MM.1S (cell line): ENCODE results near the gene SSBP3.

Experiments used
- DNase-seq: peaks from one replicate; pipeline ENCODE4 v3.0.0-alpha.2; 2015
- H2AFZ ChIP-seq: fragments of 300-600 bp; sonication (generic); 2 replicates; pipeline ENCODE4 v1.6.0; 2016; ENCODE audit warnings: antibody characterized with exemption, low read length
- H3F3A ChIP-seq: fragments of 300-600 bp; sonication (generic); 2 replicates; pipeline ENCODE4 v1.6.1; 2016; ENCODE audit warnings: mild to moderate bottlenecking, antibody characterized with exemption, low read length, moderate library complexity, mixed read lengths; ENCODE audit not compliant: insufficient read depth
- H3K27ac ChIP-seq: fragments of 300-600 bp; sonication (generic); 2 replicates; pipeline ENCODE4 v1.5.1; 2016; ENCODE audit warnings: mild to moderate bottlenecking, low read length
- H3K27me3 ChIP-seq: fragments of 300-600 bp; sonication (generic); replicated peaks from 2 replicates; pipeline ENCODE4 v1.6.0; 2016; ENCODE audit warnings: low read length; ENCODE audit not compliant: insufficient read depth
- H3K36me3 ChIP-seq: fragments of 300-600 bp; sonication (generic); replicated peaks from 2 replicates; pipeline ENCODE4 v1.6.1; 2016; ENCODE audit warnings: mild to moderate bottlenecking, low read length, mixed read lengths; ENCODE audit not compliant: insufficient read depth
- H3K4me1 ChIP-seq: fragments of 300-600 bp; sonication (generic); 2 replicates; pipeline ENCODE4 v1.6.1; 2016; ENCODE audit warnings: low read length, mixed read lengths
- H3K4me2 ChIP-seq: fragments of 300-600 bp; sonication (generic); 2 replicates; pipeline ENCODE4 v1.6.0; 2016; ENCODE audit warnings: low read depth, low read length
- H3K4me3 ChIP-seq: fragments of 300-600 bp; sonication (generic); 2 replicates; pipeline ENCODE4 v1.5.1; 2016; ENCODE audit warnings: low read length, mixed read lengths
- H3K79me2 ChIP-seq: fragments of 300-600 bp; sonication (generic); 2 replicates; pipeline ENCODE4 v1.6.1; 2016; ENCODE audit warnings: mixed run types, low read length, mixed read lengths
- H3K9ac ChIP-seq: fragments of 300-600 bp; sonication (generic); 2 replicates; pipeline ENCODE4 v1.6.1; 2016; ENCODE audit warnings: low read length, mixed read lengths
- H3K9me2 ChIP-seq: fragments of 300-600 bp; sonication (generic); replicated peaks from 2 replicates; pipeline ENCODE4 v1.6.1; 2016; ENCODE audit warnings: mild to moderate bottlenecking, low read length, mixed read lengths; ENCODE audit not compliant: insufficient read depth
- H3K9me3 ChIP-seq: fragments of 300-600 bp; sonication (generic); replicated peaks from 2 replicates; pipeline ENCODE4 v1.6.1; 2016; ENCODE audit warnings: mild to moderate bottlenecking, low read length, mixed read lengths; ENCODE audit not compliant: insufficient read depth
- H4K20me1 ChIP-seq: fragments of 300-600 bp; sonication (generic); 2 replicates; pipeline ENCODE4 v1.6.1; 2016; ENCODE audit warnings: mild to moderate bottlenecking, low read length, moderate library complexity, mixed read lengths; ENCODE audit not compliant: insufficient read depth
- EZH2 ChIP-seq: fragments of 300-600 bp; sonication (generic); optimal IDR thresholded peaks from 2 replicates; pipeline ENCODE3; 2017; ENCODE audit warnings: low read depth, mild to moderate bottlenecking, antibody characterized with exemption, low read length, mixed read lengths
- EZH2phosphoT487 ChIP-seq: fragments of 300-600 bp; sonication (generic); IDR thresholded peaks from 2 replicates; pipeline ENCODE4 v1.6.1; 2018; ENCODE audit warnings: antibody characterized with exemption, low read length
- TF ChIP-seq, protein P1 (sequence below): fragments of 300-600 bp; sonication (generic); IDR thresholded peaks from 2 replicates; pipeline ENCODE4 v1.5.1; 2016; ENCODE audit warnings: antibody characterized with exemption, low read length, mixed read lengths

Gene SSBP3

DNA sequence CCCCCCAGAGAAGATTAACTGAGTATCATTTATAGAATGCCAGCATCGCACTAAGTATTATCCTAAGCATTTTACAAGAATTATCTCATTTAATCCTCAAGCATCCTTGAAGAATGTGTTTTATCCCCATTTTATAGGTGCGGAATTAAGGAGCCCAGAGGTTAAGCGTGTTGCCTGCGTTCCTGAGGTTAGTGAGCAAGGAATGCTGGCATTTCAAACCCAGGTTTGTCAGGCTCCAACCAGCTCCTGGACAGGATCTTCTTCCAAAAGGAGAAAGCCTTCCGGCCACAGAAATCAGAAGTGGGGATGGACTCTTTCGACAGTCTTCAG lies 82.3 kb downstream of the SSBP3 start:
- no peak overlapping the region for H3K27ac ChIP-seq
- peaks cover 43% of the 10 kb centered on the region for H3K79me2 ChIP-seq
- no peak overlapping the region for H3K4me2 ChIP-seq

DNA sequence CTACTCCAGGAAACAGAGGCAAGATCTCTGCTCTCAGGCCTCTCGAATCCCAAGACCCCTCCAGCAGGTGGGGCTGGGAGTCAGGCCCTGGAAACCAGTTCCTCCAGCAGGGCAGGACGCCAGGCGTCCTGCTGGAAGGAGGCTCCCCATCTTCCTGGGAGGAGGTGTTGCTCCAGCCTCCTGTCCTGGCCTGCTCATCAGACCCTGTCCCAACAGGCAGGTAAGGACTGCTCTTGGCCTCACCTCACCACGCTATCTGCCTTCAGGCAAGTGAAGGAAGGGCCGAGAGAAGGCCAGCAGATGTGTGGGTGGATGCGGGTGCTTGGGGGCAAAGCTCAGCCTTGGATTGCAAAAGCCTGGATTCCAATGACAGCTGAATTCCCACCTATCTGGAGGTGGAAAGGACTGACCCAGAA lies 82.9 kb downstream of the SSBP3 start:
- no peak overlapping the region for H3K9ac ChIP-seq
- H3K4me1 ChIP-seq, result no peaks in the 10 kb centered on the region
- H3K27me3 ChIP-seq, result no peaks in the 10 kb centered on the region
- 0 out of 2 replicates have a peak, but pooled peaks cover 3% of the 10 kb centered on the region for H4K20me1 ChIP-seq
- H3K4me3 ChIP-seq, result no peak overlapping the region
- H3K79me2 ChIP-seq, result peaks cover 44% of the 10 kb centered on the region
- no peaks in the 10 kb centered on the region for H3K9me3 ChIP-seq
- no peak for DNase-seq
- TF ChIP-seq, protein P1, sequence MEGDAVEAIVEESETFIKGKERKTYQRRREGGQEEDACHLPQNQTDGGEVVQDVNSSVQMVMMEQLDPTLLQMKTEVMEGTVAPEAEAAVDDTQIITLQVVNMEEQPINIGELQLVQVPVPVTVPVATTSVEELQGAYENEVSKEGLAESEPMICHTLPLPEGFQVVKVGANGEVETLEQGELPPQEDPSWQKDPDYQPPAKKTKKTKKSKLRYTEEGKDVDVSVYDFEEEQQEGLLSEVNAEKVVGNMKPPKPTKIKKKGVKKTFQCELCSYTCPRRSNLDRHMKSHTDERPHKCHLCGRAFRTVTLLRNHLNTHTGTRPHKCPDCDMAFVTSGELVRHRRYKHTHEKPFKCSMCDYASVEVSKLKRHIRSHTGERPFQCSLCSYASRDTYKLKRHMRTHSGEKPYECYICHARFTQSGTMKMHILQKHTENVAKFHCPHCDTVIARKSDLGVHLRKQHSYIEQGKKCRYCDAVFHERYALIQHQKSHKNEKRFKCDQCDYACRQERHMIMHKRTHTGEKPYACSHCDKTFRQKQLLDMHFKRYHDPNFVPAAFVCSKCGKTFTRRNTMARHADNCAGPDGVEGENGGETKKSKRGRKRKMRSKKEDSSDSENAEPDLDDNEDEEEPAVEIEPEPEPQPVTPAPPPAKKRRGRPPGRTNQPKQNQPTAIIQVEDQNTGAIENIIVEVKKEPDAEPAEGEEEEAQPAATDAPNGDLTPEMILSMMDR, result no peak
- no peak for TF ChIP-seq EZH2phosphoT487
- TF ChIP-seq EZH2, result no peak
- H3F3A ChIP-seq, result no peaks in the 10 kb centered on the region
- no peak overlapping the region for H3K27ac ChIP-seq
- no peaks in the 10 kb centered on the region for H3K9me2 ChIP-seq
- H3K4me2 ChIP-seq, result no peak overlapping the region
- H2AFZ ChIP-seq, result no peak overlapping the region
- H3K36me3 ChIP-seq, result no peaks in the 10 kb centered on the region

More for the DNA sequence above, 82.3 kb downstream of the SSBP3 start:
- Histone ChIP-seq H4K20me1 (0 out of 2 replicates have a peak, but pooled peaks cover 3% of the 10 kb centered on the region), H3F3A (no peaks in the 10 kb centered on the region), H3K9me2 (no peaks in the 10 kb centered on the region), H3K9me3 (no peaks in the 10 kb centered on the region), H3K4me3 (no peak overlapping the region), H3K9ac (no peak overlapping the region), H3K4me1 (no peaks in the 10 kb centered on the region), H2AFZ (no peak overlapping the region), H3K27me3 (no peaks in the 10 kb centered on the region), H3K36me3 (no peaks in the 10 kb centered on the region)
- TF ChIP-seq, protein P1, result no peak
- TF ChIP-seq EZH2 (no peak), EZH2phosphoT487 (no peak)
- DNase-seq, result no peak

DNA sequence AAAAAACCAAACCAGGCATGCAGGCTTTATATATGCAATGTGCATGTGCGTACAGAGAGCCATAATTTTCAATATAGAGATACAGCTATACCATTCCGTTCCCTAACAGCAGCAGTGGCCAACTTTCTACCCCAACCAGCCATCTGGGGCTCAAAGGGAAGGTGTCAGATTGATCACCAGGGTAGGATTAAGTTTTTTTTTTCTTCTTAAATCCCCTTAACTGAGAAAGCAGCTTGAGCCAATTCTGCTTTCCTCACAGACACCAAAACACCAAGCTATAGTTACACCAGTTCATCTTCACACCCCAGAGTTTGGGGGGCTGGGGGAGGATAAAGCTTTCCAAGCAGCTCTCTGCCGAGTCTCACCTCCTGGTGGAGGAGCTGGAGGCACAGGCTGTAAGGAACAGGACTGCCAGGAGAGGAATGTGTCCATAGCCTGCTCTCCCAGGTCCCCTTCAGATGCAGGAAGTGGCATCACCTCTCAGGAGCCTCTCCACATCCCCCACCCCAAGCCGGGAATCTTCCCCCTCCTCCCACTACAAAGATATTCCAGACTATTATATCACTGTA lies 87.9 kb downstream of the SSBP3 start:
- Histone ChIP-seq H3K79me2 (peaks cover 28% of the 10 kb centered on the region), H3F3A (no peaks in the 10 kb centered on the region), H3K4me3 (no peak overlapping the region), H3K9me3 (no peaks in the 10 kb centered on the region), H4K20me1 (0 out of 2 replicates have a peak, but pooled peaks cover 3% of the 10 kb centered on the region), H3K4me1 (no peaks in the 10 kb centered on the region), H3K27ac (no peak overlapping the region), H3K36me3 (no peaks in the 10 kb centered on the region), H2AFZ (no peak overlapping the region), H3K9me2 (no peaks in the 10 kb centered on the region), H3K27me3 (no peaks in the 10 kb centered on the region), H3K4me2 (no peak overlapping the region), H3K9ac (no peak overlapping the region)
- no peak for TF ChIP-seq EZH2
- TF ChIP-seq, protein P1, result no peak
- TF ChIP-seq EZH2phosphoT487, result no peak
- DNase-seq, result no peak
